ENCODE results near the gene STC2.
"Not testable (repeated sequence)": the region's sequence is repeated elsewhere in the genome, so short reads cannot be mapped to it uniquely, and the experiment has no call there.

Gene STC2

DNA sequence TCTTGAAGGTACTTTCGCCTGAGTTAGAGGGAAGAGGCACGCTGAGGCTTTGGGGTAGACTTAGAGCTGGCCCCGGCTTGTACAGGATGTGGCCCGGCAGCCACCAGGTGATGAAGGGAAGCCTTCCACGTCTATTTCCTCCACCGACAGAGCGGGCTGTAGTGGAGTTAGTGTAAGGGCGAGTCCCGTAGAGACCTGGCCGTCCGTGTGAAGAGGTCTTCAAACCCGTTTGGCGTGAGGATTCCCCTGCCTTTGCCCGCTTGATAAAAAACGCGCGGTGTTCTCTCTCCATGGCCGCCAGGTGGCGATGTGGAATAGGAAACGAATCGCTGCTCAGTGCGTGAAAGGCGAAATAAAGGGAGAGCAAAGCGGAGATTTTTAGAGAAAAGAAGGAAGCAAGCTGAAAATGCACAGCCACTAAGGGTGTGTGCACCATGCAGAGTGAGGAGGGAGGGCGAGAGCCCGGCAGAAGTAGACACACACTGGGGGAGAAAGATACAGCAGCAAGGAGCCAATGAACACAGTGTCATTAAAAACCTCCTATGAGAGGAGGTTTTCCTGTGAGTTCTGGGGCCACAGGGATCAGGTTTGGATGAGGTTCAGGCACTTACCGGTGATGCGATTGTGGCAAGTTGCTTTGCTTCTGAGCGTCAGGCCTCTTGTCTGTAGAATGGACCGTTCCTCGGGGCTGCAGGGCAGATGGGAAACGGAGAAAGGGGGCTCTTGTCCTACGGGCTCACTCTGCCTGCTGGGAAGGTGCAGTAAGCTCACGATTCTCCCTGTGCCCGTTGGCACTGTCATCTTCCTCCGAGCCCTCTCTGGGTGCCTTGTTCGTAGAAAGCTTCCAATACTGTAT, 34.2 kb downstream of the STC2 start:
- peak; percentile 89 for DNase-seq

DNA sequence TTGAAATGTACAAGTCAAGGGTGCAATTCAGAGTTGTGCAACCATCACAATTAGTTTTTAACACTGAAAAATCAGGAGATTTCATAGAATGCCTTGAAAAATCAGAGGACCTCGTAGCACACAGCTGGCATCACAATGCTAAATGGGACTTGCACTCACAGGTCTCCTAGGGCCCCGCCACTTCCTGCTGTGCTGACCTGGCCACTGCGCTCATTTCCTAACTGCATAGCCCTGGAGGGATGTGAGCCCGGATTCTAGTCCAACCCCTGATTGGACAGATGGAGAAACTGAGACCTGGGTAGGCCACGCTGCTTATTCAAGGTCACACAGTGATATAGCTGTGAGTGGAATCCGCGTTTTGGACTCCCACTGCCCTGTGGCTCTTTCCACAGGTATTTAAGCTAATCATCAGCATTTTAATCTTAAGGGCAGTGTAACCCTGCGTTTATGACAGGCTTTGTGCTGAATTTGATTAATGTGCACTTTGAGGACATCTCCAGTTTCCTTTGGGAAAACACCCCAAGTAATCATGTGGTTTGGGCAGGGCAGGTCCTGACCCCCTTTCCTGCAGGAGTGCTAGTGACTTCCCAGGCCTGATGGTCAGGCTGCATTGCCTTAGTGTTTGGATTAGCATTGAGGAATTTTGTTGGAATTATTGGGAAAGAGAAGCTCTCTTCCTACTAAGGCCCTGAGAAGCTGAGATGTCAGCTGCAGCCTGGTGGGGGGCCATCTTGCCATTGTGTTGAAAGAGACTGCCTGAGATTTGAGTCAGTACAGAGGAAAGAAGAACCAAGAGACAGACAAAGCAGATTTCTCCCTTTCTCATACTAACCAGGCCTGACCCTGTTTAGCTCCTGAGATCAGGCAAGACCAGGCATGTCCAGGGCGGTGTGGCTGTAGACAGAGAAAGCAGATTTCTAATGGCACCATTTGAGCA, 36.2 kb downstream of the STC2 start:
- DNase-seq, result no peak

DNA sequence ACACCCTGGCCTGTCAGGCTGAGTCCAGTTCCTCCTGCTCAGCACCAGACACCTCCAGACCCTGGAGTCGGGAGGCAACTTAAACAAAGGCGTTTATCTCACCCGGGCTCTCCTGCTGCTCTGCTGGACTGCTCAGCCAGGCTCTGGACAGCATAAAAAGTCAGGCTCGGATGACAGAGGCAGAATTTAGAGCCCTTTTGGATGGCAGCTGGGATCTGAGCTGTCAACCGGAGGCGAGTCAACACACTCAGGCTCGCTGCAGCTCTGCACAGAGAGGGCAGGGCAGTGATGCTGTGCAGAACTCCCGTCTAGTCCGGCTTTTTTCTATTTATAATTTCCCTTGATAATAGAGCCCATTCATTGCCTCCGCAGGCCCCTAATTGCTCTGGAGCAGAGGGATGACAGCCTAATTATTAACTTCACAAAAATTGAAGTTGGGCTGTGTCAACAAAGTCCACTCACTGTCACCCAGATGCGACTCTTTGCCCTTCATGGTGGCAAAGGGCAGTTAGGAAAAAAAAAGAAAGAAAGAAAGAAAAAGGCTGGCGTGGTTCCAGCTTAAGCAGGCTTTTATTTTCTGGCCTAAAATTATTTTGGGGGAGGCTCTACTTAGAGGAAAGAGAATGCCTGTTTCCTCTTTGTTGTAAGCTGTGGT, 37.6 kb downstream of the STC2 start:
- no peak for DNase-seq

DNA sequence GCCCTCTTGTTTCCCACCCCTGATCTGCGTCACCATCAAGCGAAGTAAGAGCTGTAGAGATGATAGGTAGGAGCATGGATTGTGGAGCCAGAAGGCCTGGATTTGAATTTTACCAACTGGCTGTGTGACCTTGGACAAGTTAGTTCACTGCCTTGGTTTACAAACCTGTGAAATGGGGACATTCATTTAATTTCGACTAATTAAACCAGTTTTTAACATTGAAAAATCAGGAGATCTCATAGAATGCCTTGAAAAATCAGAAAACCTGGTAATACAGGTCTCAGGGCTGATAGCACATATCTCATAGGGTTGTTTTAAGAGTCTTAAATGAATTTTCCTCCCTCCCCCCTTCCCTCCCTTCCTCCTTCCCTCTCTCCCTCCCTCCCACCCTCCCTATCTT, 38.8 kb downstream of the STC2 start:
- no peak for DNase-seq

DNA sequence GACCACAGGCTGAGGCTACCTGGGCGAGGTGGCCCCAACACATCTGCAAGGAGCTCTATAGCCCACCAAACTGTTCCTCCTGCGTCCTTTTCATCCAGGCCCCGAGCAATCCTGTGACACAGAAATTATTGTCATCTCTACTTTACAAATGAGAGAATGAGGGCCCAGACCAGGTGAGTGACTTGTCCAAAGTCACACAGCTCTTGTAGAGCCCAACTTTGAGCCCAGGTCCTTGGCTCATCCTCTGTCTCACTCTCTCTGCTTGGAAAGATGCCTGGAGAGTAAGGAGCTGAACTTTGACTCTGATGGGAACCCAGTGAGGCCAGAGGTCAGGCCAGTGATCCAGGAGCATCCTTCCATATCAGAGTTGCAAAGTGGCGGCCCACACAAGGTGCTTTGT, 39.6 kb downstream of the STC2 start:
- DNase-seq, result no peak

DNA sequence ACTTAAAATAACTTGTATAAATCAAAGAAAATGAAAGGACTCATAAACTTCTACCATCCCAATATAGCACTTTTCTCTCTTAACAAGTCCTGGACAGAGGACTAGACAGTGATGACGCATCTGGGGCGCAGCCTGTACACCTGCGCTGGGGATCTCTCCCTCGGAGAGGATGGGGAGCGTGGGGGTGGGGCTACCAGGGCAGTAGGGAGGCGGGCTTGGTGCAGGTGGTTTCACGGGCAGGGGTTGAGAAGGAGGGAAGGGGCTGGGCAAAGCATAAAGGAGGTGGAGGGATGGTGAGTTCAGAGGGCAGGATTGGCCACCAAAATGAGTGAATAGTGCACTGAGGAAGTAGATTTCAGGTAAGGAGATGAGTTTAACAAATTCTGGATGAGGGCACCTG, 41.1 kb downstream of the STC2 start:
- no peak for DNase-seq

DNA sequence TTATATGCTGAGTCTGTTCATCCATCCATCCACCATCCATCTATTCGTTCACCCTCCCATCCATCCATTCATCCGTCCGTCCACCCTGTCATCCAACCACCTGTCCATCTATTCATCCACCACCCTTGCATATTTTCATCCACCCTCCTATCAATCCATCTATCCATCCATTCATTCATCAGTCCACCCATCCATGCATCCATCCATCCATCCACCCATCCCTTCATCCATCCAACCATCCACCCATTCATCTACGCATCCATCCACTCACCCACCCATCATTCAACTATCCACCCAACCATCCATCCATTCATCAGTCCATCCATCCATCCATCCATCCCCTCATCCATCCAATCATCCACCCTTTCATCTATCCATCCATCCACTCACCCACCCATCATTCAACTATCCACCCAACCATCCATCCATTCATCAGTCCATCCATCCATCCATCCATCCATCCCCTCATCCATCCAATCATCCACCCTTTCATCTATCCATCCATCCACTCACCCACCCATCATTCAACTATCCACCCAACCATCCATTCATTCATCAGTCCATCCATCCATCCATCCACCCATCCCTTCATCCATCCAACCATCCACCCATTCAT, 43.8 kb downstream of the STC2 start:
- not testable (repeated sequence) for DNase-seq

DNA sequence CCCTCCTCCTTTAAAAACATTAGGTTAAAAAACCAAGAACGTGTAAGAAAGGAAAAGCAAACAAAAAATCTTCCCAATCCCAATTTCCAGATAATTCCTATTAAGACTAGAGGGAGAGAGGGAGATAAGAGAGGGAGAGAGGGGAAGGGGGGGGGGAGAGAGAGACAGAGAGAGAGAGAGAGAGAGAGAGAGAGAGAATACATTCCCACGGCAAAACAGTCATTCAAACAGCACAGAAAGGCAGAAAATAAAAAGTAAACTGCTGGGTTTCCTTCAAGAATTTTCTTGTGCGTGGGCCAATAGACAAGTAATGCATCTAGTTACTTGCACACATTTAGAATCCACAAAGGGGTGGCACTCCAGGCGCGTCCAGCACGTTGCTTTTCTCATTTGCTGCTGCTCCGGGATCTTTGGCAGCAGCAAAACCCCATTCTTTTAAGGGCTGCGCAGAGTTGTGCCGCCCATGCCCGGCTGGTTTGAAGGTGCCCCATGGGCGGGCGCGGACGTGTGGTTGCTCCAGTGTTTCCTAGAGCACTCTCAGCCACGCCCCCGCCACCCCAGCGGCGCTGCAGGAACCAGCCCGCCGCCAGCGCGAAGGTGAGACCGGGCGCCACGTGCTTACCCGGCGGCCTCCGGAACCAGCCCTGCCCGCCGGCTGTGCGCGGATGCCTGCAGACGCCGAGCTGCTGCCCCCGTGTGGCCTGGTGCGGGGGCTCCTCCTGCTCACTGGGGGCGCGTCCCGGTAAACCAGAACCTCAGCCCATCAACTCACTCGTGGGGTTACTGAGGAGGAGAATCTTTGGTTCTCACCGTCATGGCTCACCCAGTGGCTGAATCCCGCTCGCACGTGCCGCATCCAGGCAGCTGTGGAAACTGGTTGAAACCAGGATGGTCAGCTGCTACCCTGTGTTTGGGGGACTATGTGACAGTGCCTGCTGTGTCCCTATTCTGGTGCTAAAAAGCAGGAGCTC, 44.6 kb downstream of the STC2 start:
- peak; percentile 86 for DNase-seq

DNA sequence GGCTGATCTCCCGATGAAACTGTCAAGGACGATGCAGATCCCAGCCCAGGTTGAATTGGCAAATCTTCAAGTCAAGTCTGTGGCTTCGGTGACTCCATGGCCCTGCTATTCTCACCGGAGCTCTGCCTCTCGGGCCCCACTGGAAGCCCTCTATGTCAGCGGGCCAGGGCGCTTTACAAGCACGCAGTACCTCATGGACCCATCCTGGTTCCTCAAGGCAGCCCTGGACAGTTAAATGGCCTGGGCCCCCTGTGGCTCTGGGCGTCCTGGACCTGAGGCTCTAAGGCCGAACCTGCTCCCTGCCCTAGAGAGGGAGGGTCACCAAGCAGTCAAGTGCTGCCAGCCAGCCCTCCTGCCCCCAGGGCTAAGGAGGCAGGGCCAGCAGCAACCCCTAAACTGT, 45.3 kb downstream of the STC2 start:
- no peak for DNase-seq

DNA sequence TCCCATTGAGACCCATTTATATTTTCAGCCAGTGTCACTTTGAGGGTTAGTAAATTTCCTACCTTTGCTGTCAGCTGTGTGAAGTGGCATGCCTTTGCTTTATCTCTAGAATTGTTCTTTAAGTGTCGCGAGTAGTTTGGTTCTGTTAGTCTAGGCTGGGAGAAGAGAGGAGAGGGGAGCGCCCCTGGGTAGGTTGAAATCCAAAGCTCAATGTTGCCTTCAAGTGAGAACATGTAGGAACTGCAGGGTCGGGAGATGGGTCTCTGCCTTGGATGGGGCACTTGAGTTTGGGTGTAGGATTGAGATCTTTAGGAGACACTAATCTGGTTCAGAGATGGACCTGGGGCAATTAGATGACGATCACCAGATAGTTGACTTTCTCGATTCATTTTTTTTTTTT, 46.3 kb downstream of the STC2 start:
- no peak for DNase-seq

DNA sequence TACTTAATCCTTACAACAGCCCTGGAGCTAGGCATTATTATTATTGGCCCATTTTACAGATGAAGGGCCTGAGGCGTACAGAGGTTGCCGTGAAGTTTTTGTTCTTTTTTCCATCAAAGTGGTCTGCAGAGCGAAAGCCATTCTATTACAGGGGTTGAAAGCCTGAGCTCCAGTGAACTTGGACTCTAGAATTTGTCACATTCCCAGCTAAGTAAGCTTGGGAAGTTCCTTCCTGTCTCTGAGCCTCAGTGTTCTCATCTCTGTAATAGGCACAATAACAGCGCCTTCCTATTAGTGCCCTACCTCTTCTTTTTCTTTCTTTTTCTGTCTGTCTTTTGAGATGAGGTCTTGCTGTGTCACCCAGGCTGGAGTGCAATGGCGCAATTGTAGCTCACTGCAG, 49.0 kb downstream of the STC2 start:
- DNase-seq, result no peak

DNA sequence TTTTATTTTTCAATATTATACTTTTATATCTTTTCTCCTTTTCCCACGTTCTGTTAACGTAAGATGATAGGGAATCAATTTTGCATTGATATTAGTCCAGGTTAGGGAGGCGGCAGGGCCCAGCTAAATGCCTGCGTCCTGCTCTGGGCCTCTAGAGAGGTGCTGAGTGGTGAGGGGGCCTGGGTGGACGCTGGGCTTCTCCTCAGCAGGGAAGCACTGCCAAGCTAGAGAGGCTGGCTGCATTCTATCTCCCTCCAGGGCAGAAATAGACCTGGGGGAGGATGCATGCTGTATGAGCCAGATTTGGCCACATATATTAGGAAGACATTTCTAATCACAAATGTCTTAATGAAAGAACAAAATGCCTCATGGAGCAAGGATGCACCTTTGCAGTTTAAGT, 49.6 kb downstream of the STC2 start:
- DNase-seq, result no peak

DNA sequence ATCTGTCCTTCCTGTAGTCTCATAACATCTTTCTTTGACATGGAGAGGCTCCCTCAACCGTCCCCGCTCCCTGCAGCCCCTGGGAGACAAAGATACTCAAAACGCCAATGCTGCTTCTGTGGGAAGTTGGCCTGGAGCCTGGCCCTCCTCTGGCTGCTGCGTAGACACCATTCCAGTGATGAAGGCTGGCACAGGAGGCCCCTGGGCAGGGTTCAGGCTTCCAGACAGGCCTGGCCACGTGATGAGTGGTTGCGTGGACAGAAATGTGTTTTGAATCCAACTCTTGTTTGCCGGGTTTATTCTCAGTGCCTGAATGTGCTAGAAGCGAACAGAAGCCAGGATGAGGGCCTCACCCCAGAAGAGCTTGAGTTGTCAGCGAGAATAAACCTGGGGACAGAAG, 50.0 kb downstream of the STC2 start:
- no peak for DNase-seq

DNA sequence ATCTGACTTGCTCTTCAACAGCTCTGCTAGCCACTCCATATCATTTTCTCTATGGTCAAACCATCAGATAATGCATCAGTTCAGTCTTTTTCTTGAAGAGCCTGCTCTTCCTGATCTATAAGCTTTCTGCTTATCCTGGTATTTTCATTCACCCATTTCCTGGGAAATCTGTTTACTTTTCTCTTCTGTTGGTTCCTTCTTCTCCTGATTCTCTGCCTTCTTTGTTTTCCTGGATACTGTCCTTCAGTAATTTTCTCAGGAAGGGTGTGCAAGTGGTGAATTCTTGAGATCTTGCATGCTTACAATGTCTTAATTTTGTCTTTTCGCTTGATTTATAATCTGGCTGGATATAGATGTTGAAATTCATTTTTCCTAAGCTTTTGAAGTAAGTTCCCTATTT, 53.4 kb downstream of the STC2 start:
- no peak for DNase-seq

DNA sequence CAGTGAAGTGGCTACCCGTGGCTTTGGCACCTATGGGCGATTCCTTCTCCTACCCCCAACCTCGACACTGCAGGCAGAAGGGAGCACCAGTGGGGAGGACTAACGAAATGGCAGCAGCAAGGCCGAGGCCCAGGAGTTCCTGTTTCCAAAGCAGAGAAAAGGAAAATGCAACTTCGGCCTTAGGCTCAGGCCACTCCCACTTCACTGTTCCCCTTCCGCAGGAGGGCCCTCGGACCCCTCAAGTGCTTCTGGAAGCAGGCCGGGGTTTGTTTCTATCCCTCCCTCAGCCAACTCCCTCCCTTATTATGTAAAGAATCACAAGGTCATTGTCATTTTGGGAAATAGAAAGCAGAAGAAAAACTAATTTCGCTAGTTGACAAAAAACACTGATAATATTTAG, 56.8 kb downstream of the STC2 start:
- no peak for DNase-seq

DNA sequence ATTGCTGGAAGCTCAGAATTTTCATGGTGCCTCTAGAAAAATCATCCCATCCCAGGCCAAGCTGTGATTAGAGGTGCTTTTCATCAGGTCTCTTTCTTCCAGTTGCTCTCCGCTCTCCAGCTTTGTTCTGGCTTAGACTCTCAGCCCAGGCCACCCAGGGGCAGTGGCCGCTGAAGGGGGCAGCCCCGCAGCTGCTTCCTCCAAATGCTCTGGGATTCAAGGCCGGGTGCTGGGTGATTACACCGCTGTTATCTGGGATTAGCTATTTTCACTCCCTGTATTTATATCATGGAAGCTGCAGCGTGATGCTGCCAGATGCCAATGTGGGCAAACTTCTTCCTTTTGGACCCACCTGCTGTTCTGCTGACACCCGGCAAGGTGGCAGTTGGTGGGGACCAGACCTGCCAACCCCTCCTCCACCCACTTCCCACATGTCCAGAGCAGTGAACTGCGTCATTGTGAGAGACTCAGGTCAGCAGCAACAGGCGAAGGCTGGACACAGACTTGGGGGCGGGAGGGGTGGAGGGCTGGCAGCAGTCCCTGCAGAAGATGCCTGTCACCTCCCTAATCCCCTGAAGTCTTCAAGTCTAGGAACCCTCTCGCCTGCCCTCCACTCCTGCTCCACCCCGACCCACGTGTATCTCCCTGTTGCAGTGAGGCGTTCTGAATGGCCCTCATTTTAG, 59.3 kb downstream of the STC2 start:
- no peak for DNase-seq

DNA sequence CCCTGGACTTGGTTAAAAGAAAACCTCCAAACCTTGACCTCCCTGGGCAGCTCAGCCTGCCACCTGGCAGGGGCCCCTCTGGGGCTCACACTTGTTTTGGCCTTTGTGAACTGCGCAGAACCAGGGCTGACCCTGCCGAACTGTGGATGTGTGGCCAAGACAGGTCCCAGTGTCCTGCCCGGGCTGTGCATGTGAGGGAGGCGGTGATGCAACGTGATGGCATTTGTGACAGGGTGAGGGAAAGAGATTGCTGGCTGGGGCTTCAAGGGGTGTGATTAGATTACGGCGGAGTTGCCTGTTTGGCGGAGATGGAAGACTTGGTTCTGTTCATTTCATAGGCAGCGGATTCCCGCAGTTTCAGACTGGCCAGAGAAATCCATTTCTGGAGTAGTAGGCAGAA, 62.8 kb downstream of the STC2 start:
- DNase-seq, result no peak
